ENCODE data around the gene ANKRD13C.
"Not testable (repeated sequence)": the region's sequence is repeated elsewhere in the genome, so short reads cannot be mapped to it uniquely, and the experiment has no call there.

ANKRD13C gene

GRCh38 chr1:70354332-70355110, at the start of gene ANKRD13C:
Gene ANKRD13C (minus strand): TSS chr1:70354722. CDS start chr1:70354408, 314 bp downstream.
- in situ Hi-C loops (cut with MboI; ENCODE audit: low sequenced_read_pairs) = no loop called here

GRCh38 chr1:70403759-70404158, 49.2 kb upstream of the ANKRD13C start:
- in situ Hi-C loops (cut with MboI; ENCODE audit: low sequenced_read_pairs) = no loop called here

- in situ Hi-C loops (cut with MboI; ENCODE audit: low sequenced_read_pairs) = no loop called here
Measured at GRCh38 chr1:70401974-70402373, 47.5 kb upstream of the ANKRD13C start.

- in situ Hi-C loops (cut with MboI; ENCODE audit: low sequenced_read_pairs) = no loop called here
Measured at GRCh38 chr1:70400335-70400734, 45.8 kb upstream of the ANKRD13C start.

GRCh38 chr1:70397013-70397412, 42.5 kb upstream of the ANKRD13C start:
- in situ Hi-C loops (cut with MboI; ENCODE audit: low sequenced_read_pairs) = no loop called here

- in situ Hi-C loops (cut with MboI; ENCODE audit: low sequenced_read_pairs) = no loop called here
Measured at GRCh38 chr1:70396607-70397006, 42.1 kb upstream of the ANKRD13C start.

GRCh38 chr1:70392626-70393025, 38.1 kb upstream of the ANKRD13C start:
- in situ Hi-C loops (cut with MboI; ENCODE audit: low sequenced_read_pairs) = no loop called here

- in situ Hi-C loops (cut with MboI; ENCODE audit: low sequenced_read_pairs) = no loop called here
Measured at GRCh38 chr1:70387507-70387906, 33.0 kb upstream of the ANKRD13C start.

- in situ Hi-C loops (cut with MboI; ENCODE audit: low sequenced_read_pairs) = no loop called here
Measured at GRCh38 chr1:70386121-70386520, 31.6 kb upstream of the ANKRD13C start.

GRCh38 chr1:70385477-70385876, 31.0 kb upstream of the ANKRD13C start:
- in situ Hi-C loops (cut with MboI; ENCODE audit: low sequenced_read_pairs) = no loop called here

- in situ Hi-C loops (cut with MboI; ENCODE audit: low sequenced_read_pairs) = no loop called here
Measured at GRCh38 chr1:70384542-70384941, 30.0 kb upstream of the ANKRD13C start.

GRCh38 chr1:70383483-70383882, 29.0 kb upstream of the ANKRD13C start:
- in situ Hi-C loops (cut with MboI; ENCODE audit: low sequenced_read_pairs) = no loop called here

- in situ Hi-C loops (cut with MboI; ENCODE audit: low sequenced_read_pairs) = no loop called here
Measured at GRCh38 chr1:70382682-70383081, 28.2 kb upstream of the ANKRD13C start.

- in situ Hi-C loops (cut with MboI; ENCODE audit: low sequenced_read_pairs) = no loop called here
Measured at GRCh38 chr1:70376196-70376595, 21.7 kb upstream of the ANKRD13C start.

- in situ Hi-C loops (cut with MboI; ENCODE audit: low sequenced_read_pairs) = not testable (repeated sequence)
Measured at GRCh38 chr1:70373580-70373979, 19.1 kb upstream of the ANKRD13C start.

- in situ Hi-C loops (cut with MboI; ENCODE audit: low sequenced_read_pairs) = no loop called here
Measured at GRCh38 chr1:70372426-70372825, 17.9 kb upstream of the ANKRD13C start.

- in situ Hi-C loops (cut with MboI; ENCODE audit: low sequenced_read_pairs) = not testable (repeated sequence)
Measured at GRCh38 chr1:70371586-70371985, 17.1 kb upstream of the ANKRD13C start.

GRCh38 chr1:70367397-70367796, 12.9 kb upstream of the ANKRD13C start:
- in situ Hi-C loops (cut with MboI; ENCODE audit: low sequenced_read_pairs) = not testable (repeated sequence)

GRCh38 chr1:70366997-70367396, 12.5 kb upstream of the ANKRD13C start:
- in situ Hi-C loops (cut with MboI; ENCODE audit: low sequenced_read_pairs) = not testable (repeated sequence)

GRCh38 chr1:70366425-70366952, 12.0 kb upstream of the ANKRD13C start:
- in situ Hi-C loops (cut with MboI; ENCODE audit: low sequenced_read_pairs) = not testable (repeated sequence)

GRCh38 chr1:70364439-70364838, 9.9 kb upstream of the ANKRD13C start:
- in situ Hi-C loops (cut with MboI; ENCODE audit: low sequenced_read_pairs) = no loop called here

- in situ Hi-C loops (cut with MboI; ENCODE audit: low sequenced_read_pairs) = no loop called here
Measured at GRCh38 chr1:70361727-70362398, 7.3 kb upstream of the ANKRD13C start.

Data from hTERT RPE-1 (cell line).